Endodermal cell (in vitro differentiated cells): ENCODE results near the gene SRRM4. TPM values are rescaled to one million over a fixed set of nuclear protein-coding genes. Genes with fewer than 3 reads are reported as not detected.

Source experiments
- DNase-seq: peaks from one replicate; pipeline ENCODE4 v3.0.0-alpha.2; 2017
- H3K27ac ChIP-seq: 2 replicates; pipeline ENCODE4 v1.5.1; 2013; ENCODE audit warnings: mild to moderate bottlenecking, low read depth, low read length, moderate library complexity
- H3K27me3 ChIP-seq: 2 replicates; pipeline ENCODE4 v1.6.1; 2013; ENCODE audit warnings: mild to moderate bottlenecking, low read length, moderate library complexity; ENCODE audit not compliant: insufficient read depth, control insufficient read depth, poor library complexity, severe bottlenecking
- H3K36me3 ChIP-seq: 2 replicates; pipeline ENCODE4 v1.7.0; 2013; ENCODE audit warnings: mild to moderate bottlenecking, low read length, moderate library complexity; ENCODE audit not compliant: control insufficient read depth, insufficient read depth
- H3K4me1 ChIP-seq: one replicate; pipeline ENCODE4 v1.7.0; 2013; ENCODE audit warnings: low read length; ENCODE audit not compliant: control insufficient read depth, insufficient read depth
- H3K4me3 ChIP-seq: 2 replicates; pipeline ENCODE4 v1.5.1; 2013; ENCODE audit warnings: mild to moderate bottlenecking, low read length, moderate library complexity
- H3K9ac ChIP-seq: 2 replicates; pipeline ENCODE4 v1.6.1; 2013; ENCODE audit warnings: mild to moderate bottlenecking, low read length, moderate library complexity; ENCODE audit not compliant: poor library complexity, severe bottlenecking; ENCODE audit errors: extremely low read depth
- H3K9me3 ChIP-seq: 2 replicates; pipeline ENCODE4 v1.6.1; 2013; ENCODE audit warnings: mild to moderate bottlenecking, low read length, moderate library complexity; ENCODE audit not compliant: control insufficient read depth
- H3K27ac Mint-ChIP-seq: 2 replicates; pipeline ENCODE4 v1.8.0; 2020; ENCODE audit warnings: mixed read lengths
- H3K27me3 Mint-ChIP-seq: 2 replicates; pipeline ENCODE4 v1.8.0; 2021; ENCODE audit warnings: mild to moderate bottlenecking, mixed read lengths; ENCODE audit not compliant: insufficient read depth
- H3K36me3 Mint-ChIP-seq: 2 replicates; pipeline ENCODE4 v1.8.0; 2020; ENCODE audit warnings: low read depth, mixed read lengths
- H3K4me1 Mint-ChIP-seq: 2 replicates; pipeline ENCODE4 v1.8.0; 2020; ENCODE audit warnings: mixed read lengths
- H3K4me3 Mint-ChIP-seq: 2 replicates; pipeline ENCODE4 v1.8.0; 2020; ENCODE audit warnings: mild to moderate bottlenecking, moderate library complexity, mixed read lengths
- H3K9me3 Mint-ChIP-seq: 2 replicates; pipeline ENCODE4 v1.8.0; 2020; ENCODE audit warnings: mild to moderate bottlenecking, mixed read lengths
- CTCF ChIP-seq: fragments of 200-600 bp; sonication (generic); conservative IDR thresholded peaks from 2 replicates; pipeline ENCODE4 v1.5.0; 2021; ENCODE audit warnings: antibody characterized with exemption, mild to moderate bottlenecking
- WGBS, 2 experiments: methylation state at CpG; one replicate each; pipeline versions ENCODE4 v1.1.5 to v1.1.7; 2013; ENCODE audit warnings: missing lambda C conversion rate in 2 of 2, mixed read lengths in 1 of 2; ENCODE audit not compliant: insufficient coverage in 1 of 2, insufficient read length in 1 of 2; 5-methylcytosine and 5-hydroxymethylcytosine counted together
- total RNA-seq, 2 donors: library from RNA; stranded (reverse); fragmentation: NEBNext Ultra II Directional in 1 of 2; extraction: Animal tissue kit (Norgen Biotek cat#: 25700) in 1 of 2; gene quantifications; 2 replicates in 1 of 2; 3 replicates in 1 of 2; pipeline ENCODE4 v1.2.1, GENCODE V29; 2021

Gene SRRM4
- total RNA-seq, 2 donors from 2014 or later: 0.44 to 0.71 TPM

- H3K4me1 ChIP-seq: peaks cover 10% of the 10 kb centered on the region
- no peak for DNase-seq
- H3K4me1 Mint-ChIP-seq: peaks cover 24% of the 10 kb centered on the region
- H3K9me3 Mint-ChIP-seq: no peaks in the 10 kb centered on the region
- H3K9ac ChIP-seq: no peak overlapping the region
- no peaks in the 10 kb centered on the region for H3K9me3 ChIP-seq
- H3K27ac Mint-ChIP-seq: no peak overlapping the region
- no peaks in the 10 kb centered on the region for H3K36me3 Mint-ChIP-seq
- peaks cover 14% of the 10 kb centered on the region for H3K27me3 Mint-ChIP-seq
- WGBS, 2 experiments: 90 to 96% methylated on average over 6 to 8 of the region's 8 CpGs
- no peaks in the 10 kb centered on the region for H3K27me3 ChIP-seq
- H3K27ac ChIP-seq: no peak overlapping the region
- H3K4me3 Mint-ChIP-seq: no peak overlapping the region
- no peak overlapping the region for H3K4me3 ChIP-seq
- no peaks in the 10 kb centered on the region for H3K36me3 ChIP-seq
- TF ChIP-seq CTCF: no peak
These were observed 98.2 kb downstream of the SRRM4 start for GRCh38 chr12:119079530-119079929.

GRCh38 chr12:119082016-119082415, 100.7 kb downstream of the SRRM4 start:
- peaks cover 17% of the 10 kb centered on the region for H3K27me3 Mint-ChIP-seq

GRCh38 chr12:119082496-119082895, 101.2 kb downstream of the SRRM4 start:
- H3K4me3 ChIP-seq: no peak overlapping the region
- DNase-seq: no peak
- Mint-ChIP-seq H3K36me3 (no peaks in the 10 kb centered on the region), H3K9me3 (no peaks in the 10 kb centered on the region), H3K4me1 (peaks cover 24% of the 10 kb centered on the region), H3K4me3 (no peak overlapping the region), H3K27ac (no peak overlapping the region), H3K27me3 (peaks cover 15% of the 10 kb centered on the region)
- TF ChIP-seq CTCF: no peak
- 56 to 57% methylated on average over 4 of the region's 4 CpGs for WGBS, 2 experiments
- no peak overlapping the region for H3K9ac ChIP-seq
- H3K9me3 ChIP-seq: no peaks in the 10 kb centered on the region
- no peak overlapping the region for H3K27ac ChIP-seq
- no peaks in the 10 kb centered on the region for H3K36me3 ChIP-seq
- H3K27me3 ChIP-seq: no peaks in the 10 kb centered on the region
- peaks cover 10% of the 10 kb centered on the region for H3K4me1 ChIP-seq

More at GRCh38 chr12:119082016-119082415, 100.7 kb downstream of the SRRM4 start:
- H3K4me1 ChIP-seq: peaks cover 10% of the 10 kb centered on the region
- no peaks in the 10 kb centered on the region for H3K9me3 ChIP-seq
- no peak overlapping the region for H3K27ac ChIP-seq
- H3K36me3 Mint-ChIP-seq: no peaks in the 10 kb centered on the region
- DNase-seq: no peak
- no peak overlapping the region for H3K4me3 Mint-ChIP-seq
- no peak overlapping the region for H3K4me3 ChIP-seq
- H3K27ac Mint-ChIP-seq: no peak overlapping the region
- H3K36me3 ChIP-seq: no peaks in the 10 kb centered on the region
- H3K9me3 Mint-ChIP-seq: no peaks in the 10 kb centered on the region
- no peak for TF ChIP-seq CTCF
- WGBS, 2 experiments: 38 to 80% methylated on average over 2 to 7 of the region's 7 CpGs
- H3K4me1 Mint-ChIP-seq: peaks cover 24% of the 10 kb centered on the region
- no peaks in the 10 kb centered on the region for H3K27me3 ChIP-seq
- H3K9ac ChIP-seq: no peak overlapping the region
